Loucy (cell line): Measurements from ENCODE around the gene CCND1.

Experiments
- EZH2phosphoT487 ChIP-seq: fragments of 200-600 bp; IDR thresholded peaks from 2 replicates; pipeline ENCODE4 v1.6.1; 2018; ENCODE audit warnings: antibody characterized with exemption, mild to moderate bottlenecking, moderate library complexity, borderline replicate concordance
- TF ChIP-seq, protein P1 (sequence below): fragments of 200-600 bp; sonication (generic); conservative IDR thresholded peaks from 2 replicates; pipeline ENCODE4 v1.5.1; 2014; ENCODE audit warnings: mild to moderate bottlenecking, antibody characterized with exemption, low read length

DNA sequence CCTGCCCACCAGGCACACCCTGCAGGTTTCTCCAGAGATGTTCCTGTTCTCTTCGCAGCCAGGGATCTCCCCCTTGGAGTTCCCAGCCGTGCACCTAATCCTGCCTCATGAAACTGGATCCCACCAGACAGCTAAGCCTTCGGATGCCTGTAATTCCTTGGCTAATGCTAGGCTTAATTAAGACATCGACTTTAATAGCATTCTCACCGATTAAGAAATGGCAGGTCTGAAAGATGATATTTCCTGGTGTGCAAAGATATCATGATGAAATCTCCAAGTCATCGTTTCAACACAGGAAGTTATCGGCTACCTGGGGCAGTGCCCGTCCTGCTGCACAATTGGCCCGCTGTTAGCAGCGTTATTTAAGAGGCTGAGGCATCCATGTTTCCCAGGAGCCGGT is 41.5 kb upstream of the CCND1 start:
- TF ChIP-seq, protein P1, sequence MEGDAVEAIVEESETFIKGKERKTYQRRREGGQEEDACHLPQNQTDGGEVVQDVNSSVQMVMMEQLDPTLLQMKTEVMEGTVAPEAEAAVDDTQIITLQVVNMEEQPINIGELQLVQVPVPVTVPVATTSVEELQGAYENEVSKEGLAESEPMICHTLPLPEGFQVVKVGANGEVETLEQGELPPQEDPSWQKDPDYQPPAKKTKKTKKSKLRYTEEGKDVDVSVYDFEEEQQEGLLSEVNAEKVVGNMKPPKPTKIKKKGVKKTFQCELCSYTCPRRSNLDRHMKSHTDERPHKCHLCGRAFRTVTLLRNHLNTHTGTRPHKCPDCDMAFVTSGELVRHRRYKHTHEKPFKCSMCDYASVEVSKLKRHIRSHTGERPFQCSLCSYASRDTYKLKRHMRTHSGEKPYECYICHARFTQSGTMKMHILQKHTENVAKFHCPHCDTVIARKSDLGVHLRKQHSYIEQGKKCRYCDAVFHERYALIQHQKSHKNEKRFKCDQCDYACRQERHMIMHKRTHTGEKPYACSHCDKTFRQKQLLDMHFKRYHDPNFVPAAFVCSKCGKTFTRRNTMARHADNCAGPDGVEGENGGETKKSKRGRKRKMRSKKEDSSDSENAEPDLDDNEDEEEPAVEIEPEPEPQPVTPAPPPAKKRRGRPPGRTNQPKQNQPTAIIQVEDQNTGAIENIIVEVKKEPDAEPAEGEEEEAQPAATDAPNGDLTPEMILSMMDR = no peak
- no peak for TF ChIP-seq EZH2phosphoT487
